WTC11 (cell line): ENCODE data around the gene PTPRK. TPM values are rescaled to one million over a fixed set of nuclear protein-coding genes. Genes with fewer than 3 reads are reported as not detected.

ENCODE experiments used
- ARID4B ChIP-seq: sonication (generic); formaldehyde crosslinking; IDR thresholded peaks from 2 replicates; pipeline ENCODE4 v1.8.0; 2023; ENCODE audit warnings: missing genetic modification reagents, mild to moderate bottlenecking, borderline replicate concordance
- ATF1 ChIP-seq: sonication (generic); formaldehyde crosslinking; IDR thresholded peaks from 2 replicates; pipeline ENCODE4 v1.8.1; 2023; ENCODE audit warnings: mild to moderate bottlenecking, moderate library complexity, missing genetic modification reagents
- ETV6 ChIP-seq: sonication (generic); formaldehyde crosslinking; IDR thresholded peaks from 2 replicates; pipeline ENCODE4 v1.8.1; 2022; ENCODE audit warnings: mild to moderate bottlenecking, missing genetic modification reagents
- MAX ChIP-seq: sonication (generic); formaldehyde crosslinking; IDR thresholded peaks from 2 replicates; pipeline ENCODE4 v1.8.0; 2022; ENCODE audit warnings: mild to moderate bottlenecking, missing genetic modification reagents
- NR1H2 ChIP-seq: sonication (generic); formaldehyde crosslinking; IDR thresholded peaks from 2 replicates; pipeline ENCODE4 v1.9.0; 2021; ENCODE audit warnings: mild to moderate bottlenecking, moderate library complexity, missing genetic modification reagents
- OVOL2 ChIP-seq: fragments of 250-450 bp; sonication (Bioruptor Pico); IDR thresholded peaks from 2 replicates; pipeline ENCODE4 v1.9.0; 2021; ENCODE audit warnings: mild to moderate bottlenecking, borderline replicate concordance
- PREB ChIP-seq: sonication (generic); formaldehyde crosslinking; IDR thresholded peaks from 2 replicates; pipeline ENCODE4 v1.8.1; 2022; ENCODE audit warnings: mild to moderate bottlenecking, missing genetic modification reagents, moderate library complexity, borderline replicate concordance
- SP1 ChIP-seq: sonication (generic); formaldehyde crosslinking; conservative IDR thresholded peaks from 2 replicates; pipeline ENCODE4 v1.8.1; 2022; ENCODE audit warnings: missing genetic modification reagents
- TCF7 ChIP-seq: sonication (generic); formaldehyde crosslinking; IDR thresholded peaks from 2 replicates; pipeline ENCODE4 v1.8.0; 2022; ENCODE audit warnings: mild to moderate bottlenecking, low read depth, missing genetic modification reagents, moderate library complexity
- ZBTB43 ChIP-seq: sonication (generic); formaldehyde crosslinking; IDR thresholded peaks from 2 replicates; pipeline ENCODE4 v1.8.1; 2023; ENCODE audit warnings: mild to moderate bottlenecking, missing genetic modification reagents
- ZMAT4 ChIP-seq: fragments of 250-450 bp; sonication (Bioruptor Pico); IDR thresholded peaks from 2 replicates; pipeline ENCODE4 v1.9.0; 2021; ENCODE audit warnings: mild to moderate bottlenecking
- ZNF512 ChIP-seq: sonication (generic); formaldehyde crosslinking; IDR thresholded peaks from 2 replicates; pipeline ENCODE4 v1.8.1; 2022; ENCODE audit warnings: missing genetic modification reagents, borderline replicate concordance
- ZNF532 ChIP-seq: fragments of 250-450 bp; sonication (Bioruptor Pico); IDR thresholded peaks from 2 replicates; pipeline ENCODE4 v1.9.0; 2021; ENCODE audit warnings: mild to moderate bottlenecking, borderline replicate concordance
- ZSCAN18 ChIP-seq: fragments of 250-450 bp; sonication (Bioruptor Pico); IDR thresholded peaks from 2 replicates; pipeline ENCODE4 v2.1.2; 2022; ENCODE audit warnings: mild to moderate bottlenecking, moderate library complexity
- total RNA-seq: library from RNA; stranded (reverse); gene quantifications from 3 replicates; pipeline ENCODE4 v1.2.3, GENCODE V29; 2021

The PTPRK gene
- total RNA-seq, 1 experiment from 2014 or later, result 44.8 TPM

- no peak for TF ChIP-seq PREB (CRISPR knock-in tag)
- TF ChIP-seq ZNF512, result no peak
- no peak for TF ChIP-seq ZNF532 (CRISPR knock-in tag)
- TF ChIP-seq TCF7 (CRISPR knock-in tag), result no peak
- no peak for TF ChIP-seq MAX (CRISPR knock-in tag)
- TF ChIP-seq SP1 (CRISPR knock-in tag), result no peak
- no peak for TF ChIP-seq ARID4B
- no peak for TF ChIP-seq OVOL2 (CRISPR knock-in tag)
- no peak for TF ChIP-seq ZBTB43 (CRISPR knock-in tag)
- no peak for TF ChIP-seq ZMAT4 (CRISPR knock-in tag)
- no peak for TF ChIP-seq ETV6 (CRISPR knock-in tag)
- no peak for TF ChIP-seq ATF1 (CRISPR knock-in tag)
- no peak for TF ChIP-seq ZSCAN18 (CRISPR knock-in tag)
- TF ChIP-seq NR1H2, result no peak
These were observed 480.9 kb downstream of the PTPRK start (continued) for GRCh38 chr6:128039543-128039942.
